HG03378 (cell line): ENCODE measurements around the gene AHNAK.
"Not testable (repeated sequence)": the region's sequence is repeated elsewhere in the genome, so short reads cannot be mapped to it uniquely, and the experiment has no call there.

Source experiments
- ATAC-seq: cut with Tn5 transposase; IDR thresholded peaks from one replicate; pipeline ENCODE4 v1.9.1; 2021; ENCODE audit warnings: mild to moderate bottlenecking, moderate library complexity; ENCODE audit not compliant: unreplicated experiment

Gene AHNAK

DNA sequence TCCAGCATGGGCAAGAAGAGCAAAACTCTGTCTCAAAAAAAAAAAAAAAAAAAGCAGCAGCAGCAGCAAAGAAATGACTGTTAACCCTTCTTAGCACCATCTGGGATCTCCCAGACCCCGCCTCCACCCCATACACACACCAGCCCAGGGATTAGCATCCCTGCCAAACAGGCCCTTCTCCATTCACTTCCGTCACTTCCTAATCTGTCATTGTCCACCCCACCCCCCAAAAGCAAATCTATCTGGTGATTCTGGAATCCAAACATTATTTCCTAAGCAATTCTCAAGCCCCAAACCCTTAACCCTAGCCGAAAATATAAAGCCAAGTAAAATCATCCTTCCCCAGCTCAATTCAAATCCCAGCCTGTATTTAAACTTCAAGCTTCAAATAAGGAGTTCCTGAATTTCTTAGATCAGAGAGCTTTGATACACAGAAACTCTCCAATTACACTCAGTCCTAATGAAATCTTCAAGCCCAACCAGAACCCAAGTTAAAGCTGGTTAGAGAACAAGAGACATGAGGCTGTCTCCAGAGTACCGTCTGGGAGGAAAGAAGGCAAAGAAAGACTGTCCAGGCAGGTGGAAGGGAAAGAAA lies 6.0 kb upstream of the AHNAK start:
- no peak for ATAC-seq

DNA sequence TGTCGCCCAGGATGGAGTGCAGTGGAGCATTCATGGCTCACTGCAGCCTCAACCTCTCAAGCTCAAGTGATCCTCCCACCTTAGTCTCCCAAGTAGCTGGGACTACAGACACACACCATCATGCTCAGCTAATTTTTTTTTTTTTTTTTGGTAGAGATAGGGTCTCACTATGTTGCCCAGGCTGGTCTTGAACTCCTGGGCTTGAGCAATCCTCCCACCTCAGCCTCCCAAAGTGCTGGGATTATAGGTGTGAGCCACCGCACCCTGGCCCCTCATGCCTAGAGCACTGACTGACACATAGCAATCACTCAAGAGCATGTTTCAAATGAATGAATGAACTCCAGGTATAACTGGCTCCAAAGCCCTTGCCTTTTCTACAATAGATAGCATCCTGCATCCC lies 3.9 kb upstream of the AHNAK start:
- ATAC-seq = not testable (repeated sequence)

DNA sequence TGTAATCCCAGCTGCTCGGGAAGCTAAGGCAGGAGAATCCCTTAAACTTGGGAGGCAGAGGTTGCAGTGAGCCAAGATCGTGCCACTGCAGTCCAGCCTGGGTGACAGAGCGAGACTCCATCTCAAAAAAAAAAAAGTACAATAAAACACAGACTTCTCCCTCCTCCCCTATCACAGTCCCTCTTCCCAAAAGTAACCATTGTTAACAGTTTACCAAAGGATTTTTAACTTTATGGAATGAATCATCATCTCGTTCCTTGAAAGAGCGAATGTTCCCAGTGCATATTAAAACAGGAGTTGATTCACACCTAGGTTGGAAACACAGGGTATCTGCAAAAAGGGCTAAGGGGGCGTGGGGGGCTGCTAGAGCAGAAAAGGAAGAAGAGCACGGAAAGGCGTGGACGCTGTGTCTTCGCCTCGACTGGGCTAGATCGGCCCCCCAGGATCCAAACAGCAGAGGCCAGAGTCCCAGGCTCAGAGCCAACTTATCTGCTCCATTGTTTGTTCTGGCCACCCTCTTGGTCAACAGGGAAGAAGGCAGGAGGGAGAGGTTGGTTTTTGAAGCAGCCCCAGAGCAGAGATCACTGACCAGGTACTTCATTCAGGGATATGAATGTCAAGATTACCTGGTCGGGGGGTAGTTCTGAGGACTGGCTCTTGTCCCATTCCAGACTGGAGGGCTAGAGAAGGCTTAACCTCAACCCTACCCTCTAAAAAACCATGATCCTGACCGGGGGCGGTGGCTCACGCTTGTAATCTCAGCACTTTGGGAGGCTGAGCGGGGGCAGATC lies 2.1 kb upstream of the AHNAK start:
- no peak for ATAC-seq

DNA sequence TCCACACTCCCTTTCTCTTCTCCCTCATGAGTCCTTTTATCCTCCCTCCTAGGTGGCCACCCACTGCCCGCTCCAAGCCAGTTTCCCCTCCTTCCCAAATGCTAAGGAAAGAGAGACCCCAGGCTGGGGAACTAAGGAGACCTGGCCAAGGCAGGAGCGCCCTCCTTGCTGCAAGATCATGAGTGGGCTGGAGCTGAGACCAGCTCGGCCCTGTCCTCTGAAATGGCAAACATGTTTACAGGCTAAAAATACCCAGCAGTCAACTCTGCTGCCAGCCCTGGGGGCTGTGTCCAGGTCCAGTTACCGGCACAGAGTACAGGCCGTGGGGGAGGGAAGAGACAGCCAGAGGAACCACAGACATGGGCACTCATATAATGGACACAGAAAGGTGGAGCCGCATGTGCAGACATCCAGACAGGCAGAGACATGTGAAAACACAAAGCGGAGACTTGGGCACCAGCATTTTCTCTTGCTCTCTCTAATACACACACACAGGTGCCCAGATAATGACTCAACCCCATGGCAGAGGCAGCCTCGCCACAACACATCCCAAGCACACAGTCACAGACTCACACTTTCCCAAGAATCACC lies 1.2 kb upstream of the AHNAK start:
- ATAC-seq = no peak

DNA sequence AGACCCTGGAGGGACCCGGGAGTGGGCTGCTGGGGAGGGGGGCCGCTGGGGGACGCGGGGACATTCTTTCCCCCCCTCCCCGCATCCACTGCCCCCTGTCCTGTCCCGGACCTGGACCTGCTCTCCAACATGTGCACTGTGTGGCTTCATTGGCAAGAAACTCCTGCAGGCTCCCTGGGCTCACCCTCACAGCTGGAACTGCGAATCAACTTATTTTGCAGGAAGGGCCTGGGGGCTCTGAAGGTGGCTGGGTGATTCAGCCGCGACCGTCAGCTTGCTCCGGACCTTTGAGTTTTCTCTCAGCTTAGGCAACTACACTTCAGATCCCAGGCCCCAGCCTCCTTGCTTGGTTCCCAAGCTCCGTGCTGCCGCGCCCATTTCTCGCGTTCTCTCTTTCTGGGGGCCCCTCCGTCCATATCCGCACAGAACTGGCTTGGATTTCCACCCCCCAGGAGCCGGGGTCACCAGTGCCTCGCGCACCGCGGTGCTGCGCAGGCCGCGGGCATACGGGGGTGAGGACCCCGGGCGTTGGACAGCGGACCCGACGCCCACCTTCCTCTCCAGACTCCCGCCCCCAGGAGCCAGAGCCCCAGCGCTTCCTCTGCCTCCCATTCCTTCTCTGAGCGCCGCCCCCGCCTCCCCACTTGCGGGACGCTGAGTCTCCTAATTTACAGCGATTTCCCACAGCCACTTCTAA lies 471 bp upstream of the AHNAK start:
- no peak for ATAC-seq

DNA sequence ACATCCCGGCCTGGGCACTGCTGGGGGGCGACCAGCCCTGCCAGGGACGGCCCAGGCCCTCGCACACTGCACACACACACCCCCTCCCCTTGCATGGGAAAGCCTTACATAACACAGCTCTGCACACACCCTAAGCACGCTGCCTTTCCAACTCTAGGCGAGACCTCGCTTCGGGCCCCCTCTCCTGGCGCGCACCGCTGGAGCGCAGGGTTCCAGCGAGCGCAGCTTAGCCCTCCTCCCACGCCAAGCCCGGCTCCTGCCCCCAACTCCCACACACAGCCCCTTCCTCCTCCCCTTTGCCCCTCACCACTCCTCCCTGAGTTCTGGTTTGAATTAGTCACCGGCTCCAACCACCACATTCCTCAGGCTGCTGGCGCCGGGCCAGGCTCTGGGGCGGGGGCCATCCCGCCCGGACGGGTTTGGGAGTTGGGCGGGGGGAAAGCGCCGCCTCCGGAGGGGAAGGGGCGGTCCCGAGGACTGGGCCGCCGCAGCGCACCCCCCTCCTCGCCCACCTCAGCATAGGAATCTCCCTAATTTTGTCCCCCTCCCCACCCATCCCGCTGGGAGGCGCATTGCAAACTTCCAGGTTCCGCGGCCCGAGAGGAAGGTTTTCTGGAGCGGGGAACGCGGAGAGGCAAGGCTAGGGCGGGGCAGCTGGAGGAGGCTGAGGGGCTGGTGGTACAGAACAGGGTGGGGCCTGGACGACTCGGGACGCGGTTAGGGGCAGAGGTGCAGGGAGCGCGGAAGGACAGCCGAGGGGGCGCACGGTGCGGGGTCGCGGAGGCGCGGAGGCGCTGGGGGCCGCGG lies 966 bp downstream of the AHNAK start:
- ATAC-seq = no peak

DNA sequence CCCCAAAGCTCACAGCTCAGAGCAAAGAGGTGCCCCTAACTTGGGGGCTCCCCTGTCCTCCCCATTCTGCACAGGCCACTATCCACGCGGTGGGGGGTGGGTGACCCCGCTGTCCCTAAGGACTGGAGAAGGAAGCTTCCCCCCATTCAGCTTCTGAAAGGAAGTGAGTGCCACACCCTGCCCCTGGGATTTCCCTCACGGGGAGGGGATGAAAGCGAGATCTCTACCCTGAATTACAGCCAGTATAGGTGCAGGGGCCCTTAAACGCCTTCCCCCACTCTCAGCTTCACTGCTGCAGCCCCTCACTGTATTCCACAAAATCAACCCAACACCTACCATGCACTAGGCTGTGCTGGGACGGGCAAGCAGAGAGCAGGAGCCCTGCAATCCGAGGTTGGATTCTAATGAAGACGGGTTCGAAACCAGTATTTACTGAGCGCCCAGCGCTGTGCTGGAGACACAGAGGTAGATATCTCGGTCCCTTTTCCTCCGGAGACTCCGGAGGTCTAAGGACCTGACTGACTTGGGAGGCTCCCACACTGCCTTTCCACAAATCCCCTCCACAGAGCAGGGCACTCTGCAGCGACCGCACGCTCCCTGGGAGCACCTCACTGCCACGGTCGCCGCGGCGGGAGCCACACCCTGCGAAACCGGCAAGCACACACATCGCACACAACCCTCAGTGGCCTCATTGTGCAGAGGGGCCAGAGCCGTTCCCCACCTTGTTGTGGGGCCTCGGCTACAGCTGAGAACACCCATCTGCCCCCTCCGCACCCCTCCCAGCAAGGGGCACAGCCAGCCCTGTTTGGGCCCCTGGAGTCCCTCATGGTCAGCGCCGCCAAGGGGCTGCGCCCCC lies 1.8 kb downstream of the AHNAK start:
- ATAC-seq = no peak

DNA sequence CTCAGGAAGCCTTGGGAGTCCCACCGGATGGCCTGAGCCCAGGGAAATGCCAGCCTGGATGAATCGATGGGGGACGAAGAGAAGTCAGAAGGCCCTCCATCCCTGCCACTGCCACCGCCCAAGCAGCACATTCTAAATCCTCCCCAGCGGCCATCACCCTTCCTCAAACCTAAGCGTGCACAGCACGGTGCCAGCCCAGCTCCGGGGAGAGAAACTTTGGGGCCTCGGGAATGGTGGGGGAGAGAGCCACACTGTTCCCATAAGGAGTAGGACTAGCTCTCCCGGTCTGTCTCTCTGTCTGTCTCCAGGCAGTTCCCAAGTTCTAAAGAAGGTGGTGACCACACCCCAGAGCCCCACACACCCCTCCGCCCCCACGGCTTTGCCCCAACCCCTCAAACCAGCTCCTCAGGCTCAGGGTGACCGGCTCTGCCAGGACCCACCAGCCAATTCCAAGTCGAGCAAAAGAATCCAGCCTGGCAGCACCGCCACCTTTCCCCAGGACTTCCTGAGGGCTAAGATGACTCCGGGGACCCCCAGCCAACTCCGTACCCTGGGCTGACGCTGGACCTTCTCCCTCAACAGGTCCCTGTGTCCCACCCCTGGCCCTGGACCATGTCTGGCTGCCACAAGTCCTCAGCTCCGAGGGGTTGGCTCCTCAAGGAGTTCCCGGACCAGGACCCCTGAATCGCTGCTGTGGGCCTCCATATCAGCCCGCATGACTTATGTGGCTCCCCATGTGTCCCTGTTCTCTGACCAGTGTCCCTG lies 2.7 kb downstream of the AHNAK start:
- no peak for ATAC-seq

DNA sequence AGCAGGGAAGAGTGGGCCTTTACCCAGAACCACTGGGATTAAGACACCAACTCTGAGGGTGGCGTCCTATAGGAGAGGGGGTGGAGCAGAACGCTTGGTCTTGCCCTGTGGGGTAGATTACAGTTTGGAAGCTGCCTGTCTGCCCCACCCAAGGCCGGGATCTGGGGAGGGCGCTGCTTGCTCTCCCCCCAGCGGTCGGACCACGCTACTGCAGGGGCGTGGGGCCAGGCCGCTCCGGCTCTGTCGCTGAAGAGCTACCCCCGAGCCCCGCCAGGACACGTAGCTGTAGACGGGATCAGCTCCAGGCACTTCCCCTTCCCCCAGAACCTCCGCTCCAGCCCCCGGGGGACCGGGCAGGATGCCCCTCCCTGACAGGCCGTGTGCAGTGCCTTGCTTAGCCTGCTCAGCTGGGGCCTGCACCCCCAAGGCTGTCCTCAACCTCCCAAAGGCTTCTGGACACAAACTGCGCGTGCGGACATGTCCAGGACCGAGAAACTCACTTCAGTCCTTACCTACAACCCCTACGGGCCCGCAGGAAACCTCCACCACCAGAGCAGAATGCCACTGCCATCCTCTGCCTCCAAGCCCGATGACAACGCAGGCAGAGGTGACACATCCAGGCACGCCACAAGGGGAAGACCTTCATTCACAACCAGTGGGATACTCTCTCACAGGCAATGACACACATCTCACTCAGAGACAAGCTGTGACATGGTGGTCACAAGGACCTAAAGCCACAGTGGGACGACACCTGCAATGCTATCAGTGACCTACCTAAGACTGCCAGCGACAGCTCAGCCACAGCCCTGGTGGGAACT lies 3.6 kb downstream of the AHNAK start:
- no peak for ATAC-seq

DNA sequence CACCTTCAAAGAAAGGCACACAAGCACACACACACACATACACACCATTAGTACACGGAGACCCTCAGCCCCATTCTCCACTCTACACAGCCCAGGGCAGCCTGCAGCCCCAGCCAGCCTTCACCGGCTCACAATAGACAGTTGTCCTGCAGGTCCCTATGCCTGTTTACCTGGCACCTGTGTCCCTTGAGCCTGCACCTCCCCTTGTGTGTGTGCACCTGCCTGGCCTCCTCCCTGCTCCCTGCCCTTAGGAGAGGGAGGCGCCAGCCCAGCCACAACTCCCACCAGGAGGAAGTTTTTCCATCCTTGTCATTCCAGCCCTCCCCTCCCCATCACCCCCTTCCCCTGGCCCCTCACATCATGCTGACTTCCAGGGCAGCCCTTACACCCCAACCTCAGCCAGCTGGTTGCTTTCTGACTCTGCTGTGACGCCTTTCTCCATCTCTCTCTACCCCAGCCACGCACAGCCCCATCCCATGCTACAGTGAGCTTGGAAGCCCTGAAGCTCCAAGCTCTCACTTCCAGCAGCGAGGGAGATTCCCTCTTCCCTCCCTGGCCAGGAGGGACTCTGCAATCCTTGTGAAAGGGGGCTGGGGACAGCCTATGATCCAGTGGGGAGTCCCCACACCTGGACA lies 4.4 kb downstream of the AHNAK start:
- ATAC-seq = no peak

DNA sequence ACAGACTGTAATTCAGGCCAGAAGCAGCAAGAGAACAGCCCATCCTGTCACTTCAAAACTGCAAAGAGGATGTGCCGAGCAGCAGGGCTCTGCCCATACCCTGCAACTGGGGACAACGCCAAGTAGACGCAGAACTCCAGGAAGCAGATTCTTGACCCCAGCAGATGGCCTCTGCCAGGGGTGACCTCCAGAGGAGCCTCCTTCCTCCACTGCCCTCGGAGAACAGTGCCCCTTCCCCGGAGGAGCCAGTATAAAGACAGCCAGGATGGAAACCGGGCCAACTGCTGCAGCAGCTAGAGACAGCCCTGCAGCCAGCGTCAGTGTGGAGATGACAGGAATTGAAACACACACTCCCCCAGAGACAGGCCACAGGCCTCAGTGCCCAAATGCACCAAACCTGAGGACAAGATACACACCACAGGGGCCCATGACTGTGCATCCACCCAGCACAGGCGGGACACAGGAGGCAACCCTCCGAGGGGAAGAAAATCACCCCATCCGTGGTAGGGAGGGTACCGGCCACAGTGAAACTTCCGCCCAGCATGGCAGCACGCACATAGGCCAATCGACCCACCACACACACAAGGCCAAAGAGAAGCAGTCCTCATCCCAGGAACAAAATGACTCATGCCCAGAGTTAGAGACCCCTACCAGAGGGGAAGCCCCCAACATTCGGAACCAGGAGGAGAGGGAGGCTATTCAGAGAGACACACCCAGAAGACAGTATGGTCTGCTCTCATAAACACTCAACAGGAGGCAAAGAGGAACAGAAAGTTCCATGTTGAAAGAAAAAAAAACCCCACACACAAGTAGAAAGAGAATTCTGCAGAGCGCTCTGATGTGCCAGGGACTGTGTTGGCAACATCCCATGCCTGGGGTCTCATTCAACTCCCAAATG lies 5.6 kb downstream of the AHNAK start:
- no peak for ATAC-seq

DNA sequence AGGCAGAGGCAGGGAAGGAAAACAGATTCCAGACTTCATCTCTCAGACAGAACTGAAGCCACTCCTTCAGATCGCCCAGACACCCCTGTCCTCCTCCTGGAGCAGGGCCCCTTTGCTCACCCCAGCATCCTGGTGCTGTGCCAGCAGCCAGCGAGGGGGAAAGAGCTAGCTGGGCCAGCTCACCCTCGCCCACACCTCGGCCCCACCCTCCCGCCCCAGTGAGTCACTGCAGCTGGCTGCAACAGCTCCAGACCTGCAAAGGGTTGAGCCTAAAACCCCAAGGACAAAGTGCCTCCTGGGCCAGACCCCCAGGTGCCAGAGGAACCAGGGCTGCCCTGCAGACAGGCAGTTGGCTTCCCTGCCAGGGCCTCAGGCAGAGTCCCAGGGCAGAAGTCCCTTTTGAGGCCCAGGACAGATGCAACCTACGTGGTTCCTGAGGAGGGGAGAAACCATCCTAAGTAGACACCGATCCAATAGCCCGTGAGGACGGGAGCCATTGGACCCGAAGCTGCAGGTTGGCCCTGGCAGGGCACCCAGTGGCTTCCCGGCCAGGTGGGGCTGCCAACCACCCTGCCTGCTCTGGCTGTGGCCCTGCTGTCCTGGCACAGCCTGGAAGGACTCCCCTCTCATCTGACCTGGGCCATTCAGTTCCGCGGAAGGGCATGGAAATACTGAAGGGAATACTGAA lies 7.2 kb downstream of the AHNAK start:
- ATAC-seq = no peak

DNA sequence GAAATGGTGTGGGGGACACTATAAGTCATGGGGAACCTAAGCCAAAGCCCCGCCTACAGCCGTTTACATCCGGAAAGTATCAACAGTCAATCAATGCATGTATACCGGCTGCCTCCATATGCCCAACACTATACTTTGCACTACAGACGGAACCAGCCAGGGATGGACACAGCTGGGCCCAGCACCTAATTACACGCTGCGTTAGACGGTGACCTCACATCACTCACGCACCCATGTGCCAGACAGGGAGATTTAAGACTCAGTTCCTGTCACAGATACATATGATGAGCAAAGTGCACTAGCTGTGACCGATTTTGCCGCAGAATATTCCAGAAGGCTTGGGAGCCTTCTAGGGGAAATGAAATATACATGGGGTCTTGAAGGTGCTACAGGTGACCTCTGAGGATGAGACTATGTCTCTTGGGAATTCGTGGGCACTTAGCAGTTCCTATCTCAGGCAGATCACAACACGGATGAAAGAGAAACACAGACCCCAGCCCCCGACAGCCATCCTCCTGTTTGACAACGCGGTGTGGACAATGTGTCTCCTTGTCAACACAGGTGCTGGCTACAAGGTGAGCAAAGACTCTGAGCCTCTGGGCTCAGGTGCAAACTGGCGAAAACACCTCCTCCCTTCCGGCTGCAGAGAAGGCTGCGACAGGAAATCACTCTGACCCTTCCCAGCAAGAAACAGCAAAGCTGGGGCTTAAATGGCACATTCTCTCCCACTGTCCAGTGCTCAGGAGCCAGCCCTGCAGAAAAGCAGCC lies 8.0 kb downstream of the AHNAK start:
- ATAC-seq = no peak

DNA sequence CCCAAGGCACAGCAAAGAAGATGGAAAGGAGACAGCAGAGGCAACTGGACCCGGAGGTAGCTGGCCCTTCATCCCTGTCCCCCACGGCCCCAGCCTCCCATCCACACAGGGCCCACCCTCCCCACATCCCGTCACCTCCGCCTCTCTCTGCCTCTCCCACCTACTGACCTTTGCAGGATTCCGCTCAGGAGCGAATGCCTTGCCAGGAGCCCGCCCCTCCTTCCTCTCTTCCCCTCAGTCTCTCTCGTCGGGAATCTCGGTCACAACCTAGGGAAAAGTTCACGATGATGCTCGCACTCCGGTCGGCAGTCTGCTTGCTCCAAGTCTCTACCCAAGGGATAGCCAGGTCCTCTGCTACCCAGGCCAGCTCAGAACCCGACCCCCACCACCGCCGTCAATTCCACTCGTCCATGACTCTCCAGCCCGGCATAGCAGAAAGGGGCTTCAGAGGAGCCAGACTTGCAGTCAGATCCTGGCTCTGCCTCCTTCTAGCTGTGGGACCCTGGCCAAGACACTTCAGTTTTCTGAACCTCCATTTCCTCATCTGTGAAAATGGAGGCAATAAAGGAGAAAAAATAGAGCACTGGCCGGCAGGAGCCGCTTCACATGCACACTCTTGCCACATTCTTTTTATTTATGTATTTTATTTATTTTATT lies 10.2 kb downstream of the AHNAK start:
- no peak for ATAC-seq

DNA sequence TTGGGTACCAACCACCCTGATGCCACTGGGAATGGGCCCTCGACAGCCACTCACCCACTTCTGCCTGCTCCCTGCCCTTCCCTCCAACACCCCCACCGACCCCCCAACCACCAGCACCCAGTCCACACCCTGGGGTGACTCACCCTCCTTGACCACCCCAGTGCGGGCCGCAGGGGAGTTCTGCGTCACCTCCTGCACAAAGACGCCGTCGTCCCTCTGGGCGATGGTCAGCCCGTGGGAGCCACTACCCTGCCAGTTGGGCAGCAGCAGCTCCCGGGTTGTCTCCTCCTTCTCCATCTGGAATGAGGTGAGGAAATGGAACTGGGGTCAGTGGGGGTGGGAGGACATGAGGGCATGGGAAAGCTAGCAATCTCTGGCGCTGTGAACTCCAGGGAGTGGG lies 10.8 kb downstream of the AHNAK start:
- ATAC-seq = no peak
